GM08714 (cell line): ENCODE data around the gene PPDPF.
"Not testable (repeated sequence)": the region's sequence is repeated elsewhere in the genome, so short reads cannot be mapped to it uniquely, and the experiment has no call there.

ENCODE experiments used
- H3K4me3 ChIP-seq: fragments of 200-500 bp; sonication (Bioruptor generic); 2 replicates; pipeline ENCODE4 v1.5.1; 2014; ENCODE audit warnings: mild to moderate bottlenecking, low read length, inconsistent platforms
- ZNF274 ChIP-seq: IDR thresholded peaks from 2 replicates; pipeline ENCODE4 v1.6.1; 2012; ENCODE audit warnings: mild to moderate bottlenecking, low read depth, low read length

Gene PPDPF

GRCh38 chr20:63566395-63567135 lies 46.0 kb downstream of the PPDPF start:
- no peak for TF ChIP-seq ZNF274
- H3K4me3 ChIP-seq: no peak overlapping the region

DNA sequence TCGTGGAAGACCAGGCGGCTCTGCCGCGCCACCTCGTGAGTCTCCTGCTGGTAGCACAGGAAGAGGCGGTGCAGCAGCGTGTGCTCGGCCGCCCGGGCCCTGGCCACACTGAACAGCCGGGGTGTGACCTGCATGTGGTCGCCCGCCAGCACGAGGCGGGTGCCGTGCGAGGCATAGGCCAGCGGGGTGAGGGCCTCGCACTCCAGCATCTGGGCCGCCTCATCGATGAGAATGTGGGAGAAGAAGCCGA lies 46.5 kb downstream of the PPDPF start:
- no peak overlapping the region for H3K4me3 ChIP-seq
- TF ChIP-seq ZNF274: no peak

DNA sequence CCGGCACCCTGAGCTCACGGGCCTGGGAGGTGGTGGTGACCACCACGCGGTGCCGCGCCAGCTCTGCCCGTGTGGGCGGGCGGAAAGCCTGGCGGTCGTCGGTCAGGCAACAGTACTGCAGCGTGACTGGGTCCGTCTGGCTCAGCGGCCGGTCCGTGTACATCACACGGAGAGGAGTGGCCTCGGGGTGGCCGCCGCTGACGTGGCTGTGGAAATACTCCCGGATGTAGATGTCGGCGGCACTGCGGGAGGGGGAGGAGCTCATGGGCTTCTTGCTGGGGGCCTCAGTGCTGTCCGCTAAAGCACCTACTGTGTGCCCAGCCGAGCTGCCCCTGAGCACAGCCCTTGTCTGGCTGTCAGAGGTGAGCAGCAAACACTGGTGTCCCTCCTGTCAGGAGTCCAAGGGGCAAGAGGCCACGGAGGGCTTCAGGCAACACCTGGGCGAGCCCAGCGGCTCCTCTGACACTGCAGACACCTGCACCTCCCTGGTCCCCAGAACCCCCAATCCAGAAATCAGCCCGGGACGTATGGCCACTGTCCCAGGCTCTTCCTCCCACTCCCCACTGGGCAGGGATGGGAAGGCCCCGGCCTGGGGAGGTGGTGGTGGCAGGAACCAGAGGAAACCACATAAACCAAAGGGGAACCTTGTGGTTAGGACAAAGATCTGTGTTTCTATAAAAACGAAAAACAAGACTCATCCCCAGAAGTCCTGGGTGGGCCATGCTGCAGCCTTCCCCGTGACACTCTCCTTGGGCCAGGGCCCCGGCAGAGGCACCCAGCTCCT lies 47.0 kb downstream of the PPDPF start:
- no peak overlapping the region for H3K4me3 ChIP-seq
- no peak for TF ChIP-seq ZNF274

- H3K4me3 ChIP-seq: no peak overlapping the region
These were observed 47.8 kb downstream of the PPDPF start for GRCh38 chr20:63568170-63568981.

GRCh38 chr20:63568986-63569949 lies 48.7 kb downstream of the PPDPF start:
- TF ChIP-seq ZNF274: no peak
- no peak overlapping the region for H3K4me3 ChIP-seq

More at GRCh38 chr20:63568170-63568981, 47.8 kb downstream of the PPDPF start:
- TF ChIP-seq ZNF274: no peak

GRCh38 chr20:63570281-63571086 lies 49.9 kb downstream of the PPDPF start:
- TF ChIP-seq ZNF274: no peak
- no peak overlapping the region for H3K4me3 ChIP-seq

GRCh38 chr20:63571087-63571478 lies 50.5 kb downstream of the PPDPF start:
- H3K4me3 ChIP-seq: not testable (repeated sequence)
